Muscle of back (tissue), 13 donors: ENCODE results near the gene FXN. TPM values are rescaled to one million over a fixed set of nuclear protein-coding genes. Genes with fewer than 3 reads are reported as not detected.
"Not testable (repeated sequence)": the region's sequence is repeated elsewhere in the genome, so short reads cannot be mapped to it uniquely, and the experiment has no call there.

Experiments used
- DNase-seq, 3 donors: peaks; one replicate each; pipeline versions ENCODE4 v3.0.0 to v3.0.0-alpha.2; 2013
- long read RNA-seq, 9 donors: transcript quantifications; one replicate each; lab custom pipeline, GENCODE V29; 2026
- polyA plus RNA-seq, 10 donors: library from polyadenylated mRNA; unstranded; fragments of 120-200 nt; gene quantifications; one replicate each; pipeline ENCODE4 v1.2.1, GENCODE V29; 2013; ENCODE audit not compliant: insufficient read length in 10 of 10

The FXN gene
- polyA plus RNA-seq, result 10 to 100 TPM in 9 of 10 donors, 1 to 10 TPM in 1; 9.4 to 15.2 (median 12.8) TPM
- long read RNA-seq, donor 1, full-length matches to known transcripts, result 6 of 6 reads
- long read RNA-seq, donor 1, partial matches to known transcripts, result 0 of 6 reads
- long read RNA-seq, donor 1, other reads (novel, unspliced or antisense), result 0 of 6 reads
- long read RNA-seq, donor 2, full-length matches to known transcripts, result 9 of 9 reads
- long read RNA-seq, donor 2, partial matches to known transcripts, result 0 of 9 reads
- long read RNA-seq, donor 2, other reads (novel, unspliced or antisense), result 0 of 9 reads
- long read RNA-seq, donor 3, result 0 reads
- long read RNA-seq, donor 4, full-length matches to known transcripts, result 1 of 6 reads
- long read RNA-seq, donor 4, partial matches to known transcripts, result 5 of 6 reads
- long read RNA-seq, donor 4, other reads (novel, unspliced or antisense), result 0 of 6 reads
- long read RNA-seq, donor 5, full-length matches to known transcripts, result 6 of 6 reads
- long read RNA-seq, donor 5, partial matches to known transcripts, result 0 of 6 reads
- long read RNA-seq, donor 5, other reads (novel, unspliced or antisense), result 0 of 6 reads
- long read RNA-seq, donor 6, full-length matches to known transcripts, result 7 of 7 reads
- long read RNA-seq, donor 6, partial matches to known transcripts, result 0 of 7 reads
- long read RNA-seq, donor 6, other reads (novel, unspliced or antisense), result 0 of 7 reads
- long read RNA-seq, donor 7, full-length matches to known transcripts, result 7 of 7 reads
- long read RNA-seq, donor 7, partial matches to known transcripts, result 0 of 7 reads
- long read RNA-seq, donor 7, other reads (novel, unspliced or antisense), result 0 of 7 reads
- long read RNA-seq, donor 8, full-length matches to known transcripts, result 6 of 6 reads
- long read RNA-seq, donor 8, partial matches to known transcripts, result 0 of 6 reads
- long read RNA-seq, donor 8, other reads (novel, unspliced or antisense), result 0 of 6 reads
- long read RNA-seq, donor 9, full-length matches to known transcripts, result 1 of 1 reads
- long read RNA-seq, donor 9, partial matches to known transcripts, result 0 of 1 reads
- long read RNA-seq, donor 9, other reads (novel, unspliced or antisense), result 0 of 1 reads

- DNase-seq, result peak; percentile 79 to 96 (median 91)
These were observed at the start of gene FXN for GRCh38 chr9:69035438-69036308. Gene FXN (plus strand): TSS chr9:69035752. CDS start chr9:69035783, 31 bp downstream.

- not testable (repeated sequence) for DNase-seq
These were observed 48.6 kb upstream of the FXN start for GRCh38 chr9:68986949-68987348.

- no peak for DNase-seq
These were observed 44.1 kb upstream of the FXN start for GRCh38 chr9:68991457-68991856.

GRCh38 chr9:68995776-68996175, 39.8 kb upstream of the FXN start:
- no peak for DNase-seq

GRCh38 chr9:68996462-68996861, 39.1 kb upstream of the FXN start:
- DNase-seq, result no peak

- DNase-seq, result no peak
These were observed 37.9 kb upstream of the FXN start for GRCh38 chr9:68997666-68998065.

- DNase-seq, result no peak
These were observed 37.2 kb upstream of the FXN start for GRCh38 chr9:68998385-68998784.

GRCh38 chr9:68998812-68999211, 36.7 kb upstream of the FXN start:
- no peak for DNase-seq

- DNase-seq, result peak; percentile 32 to 77 (median 68)
These were observed 36.0 kb upstream of the FXN start for GRCh38 chr9:68999393-69000105.

GRCh38 chr9:69001921-69002320, 33.6 kb upstream of the FXN start:
- no peak for DNase-seq

GRCh38 chr9:69003051-69003450, 32.5 kb upstream of the FXN start:
- no peak for DNase-seq

GRCh38 chr9:69004836-69005235, 30.7 kb upstream of the FXN start:
- DNase-seq, result peak in 1 of 3 donors; percentile 16

GRCh38 chr9:69009708-69010107, 25.8 kb upstream of the FXN start:
- DNase-seq, result no peak

- DNase-seq, result no peak
These were observed 22.7 kb upstream of the FXN start for GRCh38 chr9:69012696-69013381.

GRCh38 chr9:69013382-69013727, 22.2 kb upstream of the FXN start:
- DNase-seq, result no peak

- no peak for DNase-seq
These were observed 21.5 kb upstream of the FXN start, which contains the start of gene PRKACG for GRCh38 chr9:69014013-69014412. Gene PRKACG (minus strand): TSS chr9:69014113. CDS start chr9:69014092, 21 bp downstream.

GRCh38 chr9:69016191-69017096, 19.1 kb upstream of the FXN start:
- DNase-seq, result no peak

GRCh38 chr9:69018737-69019136, 16.8 kb upstream of the FXN start:
- no peak for DNase-seq

GRCh38 chr9:69019808-69020207, 15.7 kb upstream of the FXN start:
- no peak for DNase-seq
